ENCODE data around the gene LIPG.
"Not testable (repeated sequence)": the region's sequence is repeated elsewhere in the genome, so short reads cannot be mapped to it uniquely, and the experiment has no call there.

LIPG gene

GRCh38 chr18:49561289-49562193, at the start of gene LIPG:
LIPG (plus strand) TSS chr18:49562057; CDS start chr18:49562309, 252 bp downstream.
- Mint-ChIP-seq H3K27ac (peak within 1 kb of the TSS; percentile 47), H3K4me1 (ENCODE audit: low read depth) (peaks cover 35% of the 10 kb centered on the region), H3K4me3 (peak within 1 kb of the TSS; percentile 73), H3K9me3 (no peaks in the 10 kb centered on the region), H3K27me3 (peaks cover 74% of the 10 kb centered on the region), H3K36me3 (ENCODE audit: low read depth) (no peaks in the 10 kb centered on the region)

GRCh38 chr18:49512876-49513275, 49.0 kb upstream of the LIPG start:
- H3K4me3 Mint-ChIP-seq; H3K36me3 Mint-ChIP-seq (ENCODE audit: low read depth); H3K27ac Mint-ChIP-seq; H3K9me3 Mint-ChIP-seq; H3K4me1 Mint-ChIP-seq (ENCODE audit: low read depth): not testable (repeated sequence)
- peaks cover 12% of the 10 kb centered on the region for H3K27me3 Mint-ChIP-seq

GRCh38 chr18:49514577-49514976, 47.3 kb upstream of the LIPG start:
- Mint-ChIP-seq H3K9me3 (no peaks in the 10 kb centered on the region), H3K27ac (no peak overlapping the region), H3K36me3 (ENCODE audit: low read depth) (no peaks in the 10 kb centered on the region), H3K4me1 (ENCODE audit: low read depth) (no peaks in the 10 kb centered on the region), H3K27me3 (peaks cover 5% of the 10 kb centered on the region), H3K4me3 (no peak overlapping the region)

GRCh38 chr18:49515003-49515402, 46.9 kb upstream of the LIPG start:
- H3K27me3 Mint-ChIP-seq; H3K4me3 Mint-ChIP-seq; H3K4me1 Mint-ChIP-seq (ENCODE audit: low read depth); H3K27ac Mint-ChIP-seq; H3K36me3 Mint-ChIP-seq (ENCODE audit: low read depth); H3K9me3 Mint-ChIP-seq: not testable (repeated sequence)

GRCh38 chr18:49515516-49515915, 46.3 kb upstream of the LIPG start:
- no peak overlapping the region for H3K27ac Mint-ChIP-seq
- H3K36me3 Mint-ChIP-seq (ENCODE audit: low read depth), result no peaks in the 10 kb centered on the region
- H3K4me1 Mint-ChIP-seq (ENCODE audit: low read depth), result no peaks in the 10 kb centered on the region
- H3K27me3 Mint-ChIP-seq, result no peaks in the 10 kb centered on the region
- H3K4me3 Mint-ChIP-seq, result no peak overlapping the region
- H3K9me3 Mint-ChIP-seq, result no peaks in the 10 kb centered on the region

GRCh38 chr18:49517483-49517882, 44.4 kb upstream of the LIPG start:
- no peaks in the 10 kb centered on the region for H3K9me3 Mint-ChIP-seq

GRCh38 chr18:49519101-49519971, 42.5 kb upstream of the LIPG start:
- Mint-ChIP-seq H3K4me3 (no peak overlapping the region), H3K4me1 (ENCODE audit: low read depth) (no peaks in the 10 kb centered on the region), H3K9me3 (no peaks in the 10 kb centered on the region), H3K36me3 (ENCODE audit: low read depth) (no peaks in the 10 kb centered on the region), H3K27me3 (no peaks in the 10 kb centered on the region), H3K27ac (no peak overlapping the region)

More at GRCh38 chr18:49517483-49517882, 44.4 kb upstream of the LIPG start:
- no peak overlapping the region for H3K4me3 Mint-ChIP-seq
- no peak overlapping the region for H3K27ac Mint-ChIP-seq
- no peaks in the 10 kb centered on the region for H3K27me3 Mint-ChIP-seq
- H3K36me3 Mint-ChIP-seq (ENCODE audit: low read depth), result no peaks in the 10 kb centered on the region
- H3K4me1 Mint-ChIP-seq (ENCODE audit: low read depth), result no peaks in the 10 kb centered on the region

- no peaks in the 10 kb centered on the region for H3K9me3 Mint-ChIP-seq
- H3K4me3 Mint-ChIP-seq, result no peak overlapping the region
- H3K27ac Mint-ChIP-seq, result no peak overlapping the region
- no peaks in the 10 kb centered on the region for H3K27me3 Mint-ChIP-seq
- no peaks in the 10 kb centered on the region for H3K36me3 Mint-ChIP-seq (ENCODE audit: low read depth)
- H3K4me1 Mint-ChIP-seq (ENCODE audit: low read depth), result no peaks in the 10 kb centered on the region
These were observed 41.2 kb upstream of the LIPG start for GRCh38 chr18:49520661-49521145.

- Mint-ChIP-seq H3K27ac (no peak overlapping the region), H3K27me3 (no peaks in the 10 kb centered on the region), H3K9me3 (no peaks in the 10 kb centered on the region), H3K4me1 (ENCODE audit: low read depth) (no peaks in the 10 kb centered on the region), H3K4me3 (no peak overlapping the region), H3K36me3 (ENCODE audit: low read depth) (no peaks in the 10 kb centered on the region)
These were observed 40.5 kb upstream of the LIPG start for GRCh38 chr18:49521216-49521835.

GRCh38 chr18:49523580-49524093, 38.2 kb upstream of the LIPG start:
- H3K27ac Mint-ChIP-seq; H3K36me3 Mint-ChIP-seq (ENCODE audit: low read depth); H3K4me1 Mint-ChIP-seq (ENCODE audit: low read depth); H3K27me3 Mint-ChIP-seq; H3K4me3 Mint-ChIP-seq; H3K9me3 Mint-ChIP-seq: not testable (repeated sequence)

GRCh38 chr18:49524349-49524748, 37.5 kb upstream of the LIPG start:
- Mint-ChIP-seq H3K27me3 (peaks cover 6% of the 10 kb centered on the region), H3K9me3 (no peaks in the 10 kb centered on the region), H3K36me3 (ENCODE audit: low read depth) (no peaks in the 10 kb centered on the region), H3K27ac (no peak overlapping the region), H3K4me1 (ENCODE audit: low read depth) (no peaks in the 10 kb centered on the region), H3K4me3 (no peak overlapping the region)

GRCh38 chr18:49524951-49525350, 36.9 kb upstream of the LIPG start:
- H3K9me3 Mint-ChIP-seq, result no peaks in the 10 kb centered on the region
- H3K36me3 Mint-ChIP-seq (ENCODE audit: low read depth), result no peaks in the 10 kb centered on the region
- no peak overlapping the region for H3K4me3 Mint-ChIP-seq
- H3K27me3 Mint-ChIP-seq, result peaks cover 7% of the 10 kb centered on the region
- H3K4me1 Mint-ChIP-seq (ENCODE audit: low read depth), result no peaks in the 10 kb centered on the region
- H3K27ac Mint-ChIP-seq, result no peak overlapping the region

- Mint-ChIP-seq H3K4me3 (no peak overlapping the region), H3K27me3 (peaks cover 10% of the 10 kb centered on the region), H3K9me3 (no peaks in the 10 kb centered on the region), H3K27ac (no peak overlapping the region), H3K4me1 (ENCODE audit: low read depth) (no peaks in the 10 kb centered on the region), H3K36me3 (ENCODE audit: low read depth) (no peaks in the 10 kb centered on the region)
These were observed 35.9 kb upstream of the LIPG start for GRCh38 chr18:49525981-49526380.

- Mint-ChIP-seq H3K4me1 (ENCODE audit: low read depth) (no peaks in the 10 kb centered on the region), H3K27me3 (peaks cover 10% of the 10 kb centered on the region), H3K36me3 (ENCODE audit: low read depth) (no peaks in the 10 kb centered on the region), H3K4me3 (no peak overlapping the region), H3K9me3 (no peaks in the 10 kb centered on the region), H3K27ac (no peak overlapping the region)
These were observed 34.1 kb upstream of the LIPG start for GRCh38 chr18:49527631-49528327.
